NCI-H146 (cell line): Measurements from ENCODE around the gene ARGLU1.
"Not testable (repeated sequence)": the region's sequence is repeated elsewhere in the genome, so short reads cannot be mapped to it uniquely, and the experiment has no call there.

Source experiments
- DNase-seq: peaks from one replicate; lab custom pipeline; 2025; lab: John Stamatoyannopoulos, UW

Gene ARGLU1, protein sequence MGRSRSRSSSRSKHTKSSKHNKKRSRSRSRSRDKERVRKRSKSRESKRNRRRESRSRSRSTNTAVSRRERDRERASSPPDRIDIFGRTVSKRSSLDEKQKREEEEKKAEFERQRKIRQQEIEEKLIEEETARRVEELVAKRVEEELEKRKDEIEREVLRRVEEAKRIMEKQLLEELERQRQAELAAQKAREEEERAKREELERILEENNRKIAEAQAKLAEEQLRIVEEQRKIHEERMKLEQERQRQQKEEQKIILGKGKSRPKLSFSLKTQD

DNA sequence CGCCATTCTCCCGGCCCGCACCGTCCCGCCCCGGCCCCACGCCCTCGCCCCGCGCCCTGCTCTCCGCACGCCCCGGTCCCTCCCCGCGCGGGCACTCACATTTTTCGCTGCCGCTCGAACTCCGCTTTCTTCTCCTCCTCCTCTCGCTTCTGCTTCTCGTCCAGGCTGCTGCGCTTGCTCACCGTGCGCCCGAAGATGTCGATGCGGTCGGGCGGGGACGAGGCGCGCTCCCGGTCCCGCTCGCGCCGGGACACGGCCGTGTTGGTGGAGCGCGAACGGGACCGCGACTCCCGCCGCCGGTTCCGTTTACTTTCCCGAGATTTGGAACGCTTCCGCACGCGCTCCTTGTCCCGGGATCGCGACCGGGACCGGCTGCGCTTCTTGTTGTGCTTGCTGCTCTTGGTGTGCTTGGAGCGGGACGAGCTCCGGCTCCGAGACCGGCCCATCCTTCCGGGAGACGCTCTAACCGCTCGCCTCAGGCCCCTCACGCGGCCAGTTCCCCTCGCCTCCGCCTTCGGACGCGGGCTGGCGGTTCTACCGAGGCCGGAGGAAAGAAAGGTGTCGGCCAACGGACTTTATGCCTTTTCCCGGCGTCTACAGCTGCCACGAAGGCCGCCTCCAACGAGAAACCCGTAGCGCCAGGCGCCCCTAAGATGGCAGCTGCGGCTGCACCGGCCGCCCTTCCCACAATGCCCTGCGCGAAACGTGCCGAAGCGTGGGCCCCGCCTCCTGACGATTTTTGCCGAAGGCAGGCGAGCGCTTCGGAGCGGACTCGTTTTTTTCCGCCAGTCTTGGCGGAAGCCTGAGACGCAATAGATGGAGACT is at the start of gene ARGLU1:
Gene ARGLU1, minus strand, starts transcription at position 664 of the 825 bp plus-strand sequence. Its CDS starts 218 bp downstream, at position 446.
- DNase-seq: peak; percentile 91

DNA sequence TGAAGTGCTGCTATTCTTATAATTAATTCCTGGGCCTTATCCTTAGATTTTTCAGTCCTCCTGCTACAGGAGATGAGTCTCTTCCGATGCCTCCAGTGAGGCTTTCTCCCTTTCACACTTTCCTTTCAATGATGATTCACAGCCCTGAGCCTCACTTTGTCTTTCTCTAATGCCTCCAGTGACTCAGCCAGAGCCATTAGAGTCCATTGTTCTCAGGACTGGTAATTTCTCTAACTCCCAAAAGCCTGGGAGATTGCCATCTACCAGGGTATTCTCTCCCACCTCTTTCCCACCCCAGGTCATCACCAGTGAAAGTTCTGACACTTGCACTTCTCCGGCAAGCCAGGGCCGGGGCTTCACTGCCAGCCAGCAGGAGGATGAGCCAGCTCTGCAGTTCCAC is 49.6 kb upstream of the ARGLU1 start:
- DNase-seq: no peak

DNA sequence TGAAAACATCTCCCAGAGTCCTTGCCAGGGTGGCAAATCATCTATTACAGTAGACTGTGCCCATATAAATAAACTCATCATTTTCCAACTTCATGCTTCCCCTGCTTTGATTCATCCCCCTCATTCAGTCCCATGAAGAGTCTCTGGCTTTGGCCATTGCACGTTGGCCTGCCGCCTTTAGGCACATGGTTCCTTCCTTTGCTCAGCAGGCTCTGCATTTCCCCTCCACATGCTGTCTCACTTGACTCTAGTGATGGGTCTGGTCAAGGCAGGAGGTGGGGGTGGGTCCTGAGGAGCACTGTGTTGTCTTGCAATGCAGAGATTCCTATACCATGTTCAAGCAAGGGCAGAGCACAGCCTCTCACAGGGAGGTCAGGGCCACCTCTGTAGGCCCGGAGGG is 48.8 kb upstream of the ARGLU1 start:
- peak; percentile 1 for DNase-seq

DNA sequence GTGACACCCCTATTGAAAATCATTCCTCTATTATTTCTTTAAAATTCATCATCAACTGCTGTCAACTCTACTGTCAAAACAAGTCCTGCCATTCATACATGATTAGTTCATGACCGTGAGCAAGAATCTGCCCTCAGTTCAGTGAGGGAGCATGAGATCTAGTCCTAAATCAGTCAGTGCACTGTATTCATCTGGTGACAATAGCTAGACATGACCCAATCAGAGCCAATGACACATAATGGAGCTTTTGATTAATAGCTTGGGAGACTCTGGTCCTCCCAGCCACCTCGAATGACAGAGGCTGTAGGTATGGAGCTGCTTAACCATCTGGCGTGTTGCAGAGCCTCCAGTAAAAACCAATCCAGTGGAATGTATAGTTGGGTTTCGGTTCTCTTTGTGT is 46.9 kb upstream of the ARGLU1 start:
- DNase-seq: no peak

DNA sequence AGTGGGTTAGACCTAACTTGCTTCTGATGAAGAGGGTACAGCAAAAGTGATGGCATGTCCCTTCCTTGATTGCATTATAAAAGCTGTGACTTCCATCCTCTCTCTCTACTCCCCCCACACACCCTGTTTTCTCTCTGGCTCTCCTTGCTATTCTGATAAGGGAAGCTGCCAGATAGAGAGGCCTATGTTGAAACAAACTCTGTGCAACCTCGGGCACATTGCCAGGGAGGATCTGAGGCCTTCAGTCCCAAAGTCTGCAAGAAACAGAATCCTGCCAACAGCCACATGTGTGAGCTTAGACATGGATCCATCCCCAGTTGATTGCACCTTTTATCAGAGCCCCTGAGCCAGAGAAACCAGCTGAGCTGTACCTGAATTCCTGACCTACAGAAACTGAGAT is 44.8 kb upstream of the ARGLU1 start:
- DNase-seq: no peak

DNA sequence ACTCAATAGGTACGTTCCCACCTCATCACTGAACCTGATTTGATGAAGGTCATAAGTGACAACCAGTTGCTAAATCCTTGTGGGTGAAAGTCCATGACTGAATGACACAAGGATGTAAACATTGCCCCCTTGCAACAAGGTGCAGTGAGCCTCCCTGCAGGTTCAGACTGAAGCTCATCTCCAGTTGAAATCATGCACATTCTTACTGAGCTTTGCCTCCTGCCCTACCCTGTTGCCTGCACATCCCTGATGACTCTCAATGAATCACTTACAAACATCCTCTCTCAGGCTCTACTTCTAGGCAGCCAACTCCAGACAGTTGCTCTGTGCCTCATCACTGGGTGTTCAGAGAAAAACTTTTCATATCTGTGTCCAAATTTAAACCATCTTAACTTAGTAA is 42.5 kb upstream of the ARGLU1 start:
- no peak for DNase-seq

DNA sequence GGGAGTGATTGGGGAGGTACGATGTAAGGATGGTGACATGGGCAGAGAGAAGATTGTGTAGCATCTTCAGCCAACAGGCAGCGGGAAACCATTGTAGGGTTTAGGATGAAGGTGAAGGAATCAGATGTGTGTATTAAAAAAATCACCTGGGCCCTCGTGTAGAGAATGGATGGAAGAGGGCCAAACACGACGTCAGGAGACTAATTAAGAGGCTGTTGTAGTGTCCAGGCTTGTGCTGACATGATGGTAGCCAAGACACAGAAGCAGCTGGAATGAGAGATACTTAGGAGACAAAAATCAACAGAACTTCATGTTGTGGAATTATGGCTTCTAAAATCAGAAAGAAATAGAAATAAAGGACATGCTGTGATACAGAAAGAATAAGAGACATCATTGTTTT is 41.2 kb upstream of the ARGLU1 start:
- no peak for DNase-seq

DNA sequence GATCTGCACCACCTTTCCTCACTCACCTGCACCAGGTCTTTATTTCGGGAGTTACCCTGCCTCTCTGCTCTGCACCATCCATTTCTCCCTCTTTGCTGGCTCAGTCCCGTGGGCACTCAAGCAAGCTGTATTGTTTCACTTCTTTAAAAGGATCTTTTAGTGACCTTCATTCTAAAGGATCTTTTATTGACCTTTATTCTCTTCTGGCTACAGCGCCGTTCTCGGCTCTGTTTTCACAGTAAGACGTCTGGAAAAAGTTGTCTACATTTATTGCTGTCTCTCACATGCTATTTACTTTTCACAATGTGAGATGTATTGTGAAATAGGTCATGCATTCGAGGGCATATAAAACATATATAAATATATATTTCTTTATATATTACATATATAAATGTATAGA is 35.6 kb upstream of the ARGLU1 start:
- DNase-seq: no peak

DNA sequence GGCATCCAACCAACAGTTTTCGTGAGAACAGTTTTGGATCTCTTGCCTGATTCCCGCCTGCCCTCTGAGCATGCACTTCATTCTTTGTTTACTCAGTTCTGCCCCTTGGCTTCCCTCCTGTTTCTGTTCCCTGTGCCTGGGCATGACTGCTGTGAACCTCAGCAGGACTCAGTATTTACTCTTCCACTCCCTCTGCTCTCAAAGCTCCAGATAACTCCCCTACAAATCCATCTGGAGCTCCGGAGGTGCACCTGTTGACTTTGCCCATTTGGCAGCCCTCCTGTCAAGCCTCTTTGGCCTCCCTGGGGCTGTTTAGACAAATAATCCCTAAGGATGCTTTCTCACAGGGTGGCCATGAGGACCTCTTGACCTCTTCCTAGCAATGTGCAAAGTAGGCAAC is 34.2 kb upstream of the ARGLU1 start:
- peak; percentile 17 for DNase-seq

DNA sequence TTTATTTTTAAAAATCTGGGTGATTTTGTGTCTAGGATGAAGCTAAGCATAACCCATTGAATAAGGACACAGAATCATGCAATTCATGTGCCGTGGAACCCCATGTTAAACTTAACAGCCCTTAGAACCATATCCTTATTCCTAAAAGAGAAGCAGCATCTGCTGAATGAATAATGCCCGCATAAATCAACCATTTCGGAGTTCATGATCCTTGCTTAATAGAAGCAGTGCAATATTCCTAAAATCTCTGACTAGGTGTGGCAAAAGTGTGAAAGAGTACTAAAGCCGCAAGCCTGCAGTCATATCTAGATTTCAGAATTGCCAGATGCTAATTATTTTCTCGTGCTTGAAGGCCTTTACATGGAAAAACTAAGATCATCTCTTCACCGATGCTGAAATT is 33.6 kb upstream of the ARGLU1 start:
- DNase-seq: no peak

DNA sequence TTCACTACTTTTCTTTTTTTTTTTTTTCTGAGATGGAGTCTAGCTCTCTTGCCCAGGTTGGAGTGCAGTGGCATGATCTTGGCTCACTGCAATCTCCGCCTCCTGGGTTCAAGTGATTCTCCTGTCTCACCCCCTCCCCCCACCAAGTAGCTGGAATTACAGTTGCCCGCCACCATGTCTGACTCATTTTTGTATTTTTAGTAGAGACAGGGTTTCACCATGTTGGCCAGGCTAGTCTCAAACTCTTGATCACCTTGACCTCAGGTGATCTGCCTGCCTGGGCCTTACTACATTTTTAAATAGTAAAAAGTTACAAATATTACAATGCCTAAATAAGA is 32.8 kb upstream of the ARGLU1 start:
- DNase-seq: not testable (repeated sequence)

DNA sequence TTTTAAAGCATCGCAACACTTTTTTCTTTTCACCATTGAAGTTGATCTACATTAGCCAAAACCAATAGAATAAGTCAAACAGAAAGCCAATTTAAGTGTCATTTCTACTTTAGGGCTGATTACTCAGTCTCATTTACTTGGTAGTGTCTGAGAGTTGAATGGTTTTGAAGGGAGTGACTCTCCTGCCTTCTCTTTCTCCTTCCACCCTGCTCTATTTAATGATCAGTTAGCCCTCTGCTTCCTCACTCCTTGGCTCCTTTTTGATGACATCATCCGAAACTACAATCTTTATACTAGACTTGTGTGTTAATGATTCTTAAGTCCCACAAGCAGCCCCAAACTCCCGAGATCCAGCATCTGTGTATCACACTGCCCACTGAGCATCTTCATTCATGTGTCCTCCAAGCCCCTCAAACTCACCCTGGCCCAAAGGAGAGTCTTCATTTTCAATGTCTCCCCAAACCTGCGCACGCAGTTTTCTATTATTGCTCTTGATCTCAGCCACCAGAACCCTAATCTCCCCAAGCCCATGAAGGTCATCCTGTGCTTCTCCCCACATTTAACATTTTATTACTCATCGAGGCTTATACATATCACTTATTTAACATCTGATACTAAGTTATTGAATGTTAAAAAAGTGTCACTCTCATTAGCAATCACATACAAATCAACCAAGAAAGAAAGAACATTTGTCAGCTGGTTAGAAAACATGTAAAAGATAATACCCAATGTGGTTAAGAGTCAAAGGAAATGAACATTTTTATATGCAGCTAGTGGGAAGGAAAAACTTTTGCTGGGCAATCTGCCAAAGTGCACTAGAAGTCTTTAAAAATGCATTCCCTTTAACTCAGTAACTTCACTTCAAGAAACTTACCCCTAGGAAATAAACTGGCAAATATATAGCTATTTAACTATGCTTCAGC is 32.2 kb upstream of the ARGLU1 start:
- DNase-seq: no peak

DNA sequence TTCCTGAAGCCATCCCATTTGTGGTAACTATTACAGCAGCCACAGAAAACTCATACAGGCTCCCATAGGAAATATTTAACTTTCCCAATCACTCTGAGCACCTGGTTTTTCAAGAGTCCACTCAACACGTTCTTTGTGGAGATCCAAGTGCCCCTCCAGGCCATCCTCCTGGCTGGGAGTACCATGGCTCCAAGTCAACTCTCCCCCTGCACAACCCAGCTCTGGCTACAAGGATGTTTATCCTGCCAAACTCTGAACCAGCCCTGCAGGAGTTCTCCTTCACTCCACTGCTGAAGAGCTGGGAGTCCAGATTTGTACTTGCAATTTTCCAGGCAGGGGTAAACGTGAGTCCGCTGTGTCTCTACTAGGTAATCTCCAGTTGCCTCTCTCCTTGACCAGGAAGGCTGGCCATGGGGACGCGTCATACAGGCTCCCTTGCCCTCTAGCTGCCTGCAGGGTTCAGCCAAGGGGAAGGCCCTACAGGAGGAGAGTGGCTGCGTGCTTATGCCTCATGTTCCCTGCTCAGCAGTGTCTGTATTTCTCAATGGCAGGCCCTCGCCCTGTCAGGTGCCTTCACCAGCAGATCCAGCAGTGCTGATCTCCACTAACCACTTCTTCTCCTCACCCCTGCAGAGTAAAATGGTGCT is 29.9 kb upstream of the ARGLU1 start:
- DNase-seq: no peak

DNA sequence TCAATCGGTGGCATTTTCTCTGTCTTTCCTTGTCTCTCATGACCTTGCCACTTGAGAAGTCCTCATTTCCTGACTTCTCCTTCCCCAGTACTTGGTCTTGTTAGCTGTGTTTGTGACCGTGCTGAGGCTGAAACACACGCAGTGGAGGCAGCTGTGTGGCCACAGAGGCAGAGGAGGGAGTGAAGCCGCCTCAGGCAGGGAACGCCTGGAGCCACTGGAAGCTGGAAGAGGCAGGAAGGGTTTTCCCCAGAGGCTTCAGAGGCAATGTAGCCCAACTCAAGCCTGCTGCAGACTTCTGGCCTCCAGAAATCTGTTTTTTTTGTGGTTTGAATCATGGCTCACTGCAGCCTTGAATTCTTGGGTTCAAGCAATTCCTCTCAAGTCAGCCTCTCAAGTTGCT is 29.2 kb upstream of the ARGLU1 start:
- DNase-seq: no peak

DNA sequence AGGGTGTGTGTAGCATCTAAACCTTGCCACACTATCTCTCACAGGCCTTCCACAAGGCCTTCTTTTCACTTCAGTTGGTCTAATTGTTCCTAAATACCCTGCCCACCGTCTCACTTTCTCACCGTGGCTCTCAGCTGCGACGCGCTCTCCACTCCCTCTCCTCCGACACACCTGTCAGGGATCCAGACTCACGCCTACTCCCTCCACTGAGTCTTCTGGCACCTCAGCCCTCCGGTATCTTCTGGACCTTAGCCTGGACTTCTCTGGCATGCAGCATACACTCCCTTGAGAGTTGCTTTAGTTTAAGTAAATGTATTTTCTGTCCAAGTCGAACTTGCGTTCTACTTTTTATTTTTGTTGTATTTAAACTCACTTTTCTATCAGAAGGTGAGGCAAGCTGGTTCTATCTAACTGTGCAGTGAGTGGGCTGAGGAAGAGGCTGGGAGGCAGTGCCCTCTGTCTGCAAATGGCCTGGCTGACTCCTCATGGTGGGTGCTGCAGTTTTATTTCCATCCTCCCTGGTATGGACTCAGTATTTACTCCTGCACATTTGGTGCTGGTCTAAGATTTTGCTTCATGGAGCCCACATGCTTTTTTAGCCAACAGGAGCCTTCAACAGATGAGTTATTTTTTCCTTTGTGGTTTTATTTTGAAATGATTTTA is 28.5 kb upstream of the ARGLU1 start:
- no peak for DNase-seq

DNA sequence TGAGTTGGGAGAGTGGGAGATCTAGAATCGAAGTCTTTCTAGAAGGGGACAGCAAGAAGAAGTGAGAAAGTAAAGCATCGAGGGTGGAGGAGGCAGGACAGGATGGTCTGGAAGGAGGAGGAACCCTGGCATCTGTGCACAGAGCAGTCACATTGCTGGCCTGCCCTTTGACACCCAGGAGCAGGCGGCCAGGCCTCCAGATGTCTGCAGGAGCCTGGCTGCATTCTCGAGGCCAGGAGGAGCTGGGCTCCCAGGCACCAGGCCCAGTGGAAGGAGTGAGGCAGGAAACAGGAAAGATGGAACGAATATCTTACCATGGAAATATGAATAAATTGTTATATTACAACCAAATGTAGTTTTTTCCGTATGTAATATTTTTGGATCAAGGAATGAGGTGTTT is 27.7 kb upstream of the ARGLU1 start:
- DNase-seq: no peak

DNA sequence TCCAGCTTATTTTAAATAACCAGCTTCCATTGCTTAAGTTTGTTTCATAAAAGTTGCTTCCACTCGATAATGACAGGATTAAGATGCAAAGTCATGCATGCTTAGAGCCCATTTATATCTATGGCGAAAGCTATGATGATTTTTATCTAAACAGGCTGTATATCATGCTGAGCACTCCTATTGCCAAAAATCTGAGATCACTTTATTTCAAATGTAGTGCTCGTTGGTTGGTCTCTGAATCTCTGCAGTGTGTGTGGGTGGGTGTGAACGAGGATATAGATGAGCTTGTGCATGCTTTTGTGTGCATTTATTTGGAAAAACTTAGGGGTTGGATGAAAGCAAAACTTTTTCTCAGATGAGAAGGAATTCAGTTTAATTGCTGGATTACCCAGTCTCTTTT is 27.0 kb upstream of the ARGLU1 start:
- no peak for DNase-seq

DNA sequence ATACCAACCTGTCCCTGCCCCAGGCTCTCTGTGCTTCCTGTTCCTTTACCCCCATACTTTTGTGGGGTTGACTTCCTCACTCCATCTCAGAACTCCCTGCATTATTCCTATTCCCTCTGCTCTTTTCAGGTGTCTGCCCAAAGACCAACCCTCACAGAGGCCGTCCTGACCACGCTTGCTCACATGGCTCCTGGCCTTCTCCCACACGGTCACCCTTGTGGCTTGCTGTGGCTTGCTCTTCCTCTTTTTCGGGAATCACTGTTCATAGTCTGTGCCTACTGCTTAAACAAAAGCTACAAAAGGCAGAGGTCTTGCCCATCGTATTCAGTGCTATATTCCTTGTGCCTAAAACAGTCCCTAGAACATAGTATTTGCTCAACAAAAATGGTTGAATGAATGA is 25.2 kb upstream of the ARGLU1 start:
- DNase-seq: no peak

DNA sequence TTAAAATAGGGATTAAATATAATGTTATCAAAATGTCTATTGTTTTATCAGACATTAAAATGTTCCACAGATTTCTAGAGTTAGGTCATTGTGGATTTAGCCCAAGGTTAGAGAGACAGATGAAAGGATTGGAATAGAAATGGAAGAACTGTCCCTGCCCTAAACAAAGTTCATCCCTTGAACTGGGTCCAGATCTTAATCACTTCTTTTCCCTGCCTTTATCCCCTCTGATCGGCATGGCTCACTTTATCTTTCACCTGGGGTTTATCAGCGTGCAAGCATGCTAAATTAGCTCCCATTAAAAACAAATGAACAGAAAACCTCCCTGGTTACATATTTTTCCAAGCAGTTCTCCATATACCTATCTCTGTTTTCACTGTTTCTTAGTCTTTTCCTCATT is 23.4 kb upstream of the ARGLU1 start:
- DNase-seq: no peak

DNA sequence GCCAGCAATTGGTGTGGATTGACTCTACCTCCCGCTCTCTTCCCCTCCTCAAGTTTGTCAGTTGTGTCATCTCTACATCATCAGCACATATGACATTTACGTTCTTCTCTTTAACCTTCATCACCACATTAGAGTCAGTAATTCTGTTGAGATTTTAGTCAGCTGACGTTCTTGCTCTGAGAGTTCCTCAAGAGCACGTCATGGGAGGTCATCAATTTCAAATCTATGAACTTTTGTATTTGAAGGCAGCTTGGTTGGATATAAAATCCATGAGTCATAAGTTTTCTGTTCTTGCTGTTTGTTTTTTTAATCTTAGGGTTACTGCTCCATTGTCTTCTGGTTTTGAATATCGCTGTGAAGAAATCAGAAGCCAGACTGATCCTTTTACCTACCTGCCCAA is 21.8 kb upstream of the ARGLU1 start:
- DNase-seq: no peak

DNA sequence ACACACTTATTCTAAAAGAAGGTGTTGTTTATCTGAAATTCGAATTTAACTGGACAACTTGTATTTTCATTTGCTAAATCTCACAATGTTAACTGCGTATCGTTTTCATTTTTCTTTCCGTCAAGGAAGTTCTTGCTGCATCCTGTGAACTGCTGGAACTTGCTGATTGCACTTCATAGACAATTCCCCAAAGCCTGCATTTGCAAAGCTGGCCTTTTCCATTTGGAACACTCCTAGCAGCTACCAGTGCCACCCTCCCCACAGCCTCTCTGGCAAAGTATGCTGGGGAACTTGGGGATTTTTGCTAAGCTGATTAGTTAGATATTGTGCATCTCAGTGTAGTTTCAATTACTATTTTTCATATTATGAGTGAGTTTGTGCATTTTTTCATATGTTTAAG is 20.4 kb upstream of the ARGLU1 start:
- DNase-seq: no peak

DNA sequence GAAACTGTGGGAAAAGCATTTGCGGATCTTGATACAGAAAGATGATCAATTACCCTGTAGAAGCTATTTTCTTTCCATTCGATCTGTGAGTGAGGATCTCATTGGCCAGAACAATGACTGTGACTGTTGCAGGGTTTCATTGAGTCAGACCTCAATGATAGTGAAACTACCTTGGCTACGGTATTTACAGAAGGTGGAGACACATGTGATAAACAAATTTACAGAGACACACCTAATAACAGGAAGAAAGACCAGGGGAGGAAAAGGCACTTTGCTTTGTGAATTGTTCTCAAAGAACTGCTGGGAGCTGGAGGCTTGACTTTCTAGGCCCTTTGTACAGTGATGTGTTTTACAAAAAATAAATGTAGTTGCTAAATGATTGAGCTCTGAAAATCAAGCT is 19.9 kb upstream of the ARGLU1 start:
- no peak for DNase-seq
